Stimulated activated CD8-positive, alpha-beta memory T cell treated with anti-CD3 and anti-CD28 coated beads, Interleukin-2, amount 100 ng/mL, for 48 hours (primary cell): ENCODE results near the gene RPGR.
A peak's percentile ranks its signal among the peaks of the same experiment; 100 is the strongest.

Source experiments
- DNase-seq, 2 donors: peaks; one replicate each; pipeline ENCODE4 v3.0.0-alpha.2; 2020; ENCODE audit warnings: low read depth in 2 of 2

RPGR gene, protein sequence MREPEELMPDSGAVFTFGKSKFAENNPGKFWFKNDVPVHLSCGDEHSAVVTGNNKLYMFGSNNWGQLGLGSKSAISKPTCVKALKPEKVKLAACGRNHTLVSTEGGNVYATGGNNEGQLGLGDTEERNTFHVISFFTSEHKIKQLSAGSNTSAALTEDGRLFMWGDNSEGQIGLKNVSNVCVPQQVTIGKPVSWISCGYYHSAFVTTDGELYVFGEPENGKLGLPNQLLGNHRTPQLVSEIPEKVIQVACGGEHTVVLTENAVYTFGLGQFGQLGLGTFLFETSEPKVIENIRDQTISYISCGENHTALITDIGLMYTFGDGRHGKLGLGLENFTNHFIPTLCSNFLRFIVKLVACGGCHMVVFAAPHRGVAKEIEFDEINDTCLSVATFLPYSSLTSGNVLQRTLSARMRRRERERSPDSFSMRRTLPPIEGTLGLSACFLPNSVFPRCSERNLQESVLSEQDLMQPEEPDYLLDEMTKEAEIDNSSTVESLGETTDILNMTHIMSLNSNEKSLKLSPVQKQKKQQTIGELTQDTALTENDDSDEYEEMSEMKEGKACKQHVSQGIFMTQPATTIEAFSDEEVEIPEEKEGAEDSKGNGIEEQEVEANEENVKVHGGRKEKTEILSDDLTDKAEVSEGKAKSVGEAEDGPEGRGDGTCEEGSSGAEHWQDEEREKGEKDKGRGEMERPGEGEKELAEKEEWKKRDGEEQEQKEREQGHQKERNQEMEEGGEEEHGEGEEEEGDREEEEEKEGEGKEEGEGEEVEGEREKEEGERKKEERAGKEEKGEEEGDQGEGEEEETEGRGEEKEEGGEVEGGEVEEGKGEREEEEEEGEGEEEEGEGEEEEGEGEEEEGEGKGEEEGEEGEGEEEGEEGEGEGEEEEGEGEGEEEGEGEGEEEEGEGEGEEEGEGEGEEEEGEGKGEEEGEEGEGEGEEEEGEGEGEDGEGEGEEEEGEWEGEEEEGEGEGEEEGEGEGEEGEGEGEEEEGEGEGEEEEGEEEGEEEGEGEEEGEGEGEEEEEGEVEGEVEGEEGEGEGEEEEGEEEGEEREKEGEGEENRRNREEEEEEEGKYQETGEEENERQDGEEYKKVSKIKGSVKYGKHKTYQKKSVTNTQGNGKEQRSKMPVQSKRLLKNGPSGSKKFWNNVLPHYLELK

GRCh38 chrX:38327007-38327774 lies at the start of gene RPGR:
RPGR (minus strand) TSS chrX:38327509; CDS start chrX:38327367, 142 bp downstream.
- DNase-seq = peak; percentile 80 to 83

DNA sequence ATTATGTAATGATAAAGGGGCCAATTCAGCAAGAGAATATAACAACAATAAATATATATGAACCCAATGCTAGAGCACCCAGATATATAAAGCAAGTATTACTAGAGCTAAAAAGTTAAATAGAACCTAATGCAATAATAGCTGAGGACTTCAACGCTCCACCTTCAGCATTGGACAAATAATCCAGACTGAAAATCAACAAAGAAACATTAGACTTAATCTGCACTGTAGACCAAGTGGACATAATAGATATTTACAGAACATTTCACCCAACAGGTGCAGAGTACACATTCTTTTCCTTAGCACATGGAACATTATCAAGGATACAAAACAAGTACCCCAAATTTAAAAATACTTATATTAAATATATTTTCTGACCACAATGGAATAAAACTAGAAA lies 49.4 kb upstream of the RPGR start:
- no peak for DNase-seq

GRCh38 chrX:38375891-38376290 lies 48.6 kb upstream of the RPGR start:
- DNase-seq = no peak

- no peak for DNase-seq
Observed at GRCh38 chrX:38374431-38374830, 47.1 kb upstream of the RPGR start.

GRCh38 chrX:38371641-38372040 lies 44.3 kb upstream of the RPGR start:
- no peak for DNase-seq

DNA sequence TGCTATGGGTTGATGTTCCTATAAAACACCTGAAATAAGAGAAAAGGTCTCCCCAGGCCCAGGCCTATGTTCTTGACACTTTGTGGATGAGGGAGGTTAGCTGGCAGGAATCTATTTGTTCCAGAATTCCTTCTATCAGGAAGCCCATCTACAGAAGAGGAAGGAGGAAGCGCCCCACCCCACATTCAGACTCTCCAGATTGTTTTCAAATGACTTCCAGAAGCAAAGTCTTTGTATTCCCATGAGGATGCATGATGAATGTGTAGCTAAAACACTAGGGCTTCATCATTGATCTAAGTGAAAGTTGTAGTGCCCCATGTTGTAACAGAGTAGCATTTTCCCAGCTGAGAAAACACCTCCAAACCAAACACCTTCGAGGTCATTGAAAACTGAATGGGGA lies 41.5 kb upstream of the RPGR start:
- no peak for DNase-seq

GRCh38 chrX:38365954-38366353 lies 38.6 kb upstream of the RPGR start:
- DNase-seq = no peak

GRCh38 chrX:38363046-38363445 lies 35.7 kb upstream of the RPGR start:
- DNase-seq = no peak

DNA sequence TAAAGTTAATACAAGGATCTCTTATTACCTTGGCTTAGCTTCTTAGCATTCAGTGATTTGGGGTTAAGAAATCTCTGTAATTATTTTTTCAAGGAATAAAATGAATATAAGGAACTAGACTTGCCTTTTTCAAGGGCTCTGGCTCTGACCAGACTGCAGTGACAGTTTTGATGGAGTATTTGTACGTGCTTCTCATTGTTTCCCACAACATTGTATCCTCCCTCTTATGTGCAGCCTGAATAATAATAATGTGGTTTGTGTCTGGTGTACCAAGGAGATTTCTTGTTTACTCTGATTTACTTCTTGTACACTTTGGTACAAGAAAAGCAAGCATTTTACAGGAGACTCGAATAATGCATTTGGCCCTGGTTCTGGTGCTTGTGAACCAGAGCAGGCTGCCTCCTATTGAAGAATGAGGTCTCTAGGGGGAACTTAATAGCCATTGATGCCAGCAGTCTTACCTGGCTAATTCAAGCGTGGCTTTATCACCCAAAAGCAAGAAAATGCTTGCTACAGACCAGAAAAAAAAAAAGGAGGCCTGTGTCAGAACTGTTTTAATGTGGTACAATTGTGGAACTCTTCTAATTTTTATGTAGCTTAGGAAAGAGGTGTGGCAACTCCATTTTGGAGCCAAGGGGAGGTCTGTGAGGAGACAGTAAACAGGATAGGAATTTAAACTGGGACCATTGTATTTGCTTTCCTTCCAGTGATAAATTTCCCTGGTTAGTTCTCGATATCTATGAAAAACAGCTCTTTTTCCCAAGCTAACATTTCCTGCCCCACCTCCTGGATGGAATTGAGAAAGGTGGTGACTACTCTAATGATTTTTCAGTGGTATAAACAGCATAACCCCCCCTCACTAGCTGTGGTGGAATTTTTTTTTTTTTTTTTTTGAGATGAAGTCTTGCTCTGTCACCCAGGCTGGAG lies 30.7 kb upstream of the RPGR start:
- no peak for DNase-seq

- DNase-seq = no peak
Observed at GRCh38 chrX:38356401-38356800, 29.1 kb upstream of the RPGR start.

DNA sequence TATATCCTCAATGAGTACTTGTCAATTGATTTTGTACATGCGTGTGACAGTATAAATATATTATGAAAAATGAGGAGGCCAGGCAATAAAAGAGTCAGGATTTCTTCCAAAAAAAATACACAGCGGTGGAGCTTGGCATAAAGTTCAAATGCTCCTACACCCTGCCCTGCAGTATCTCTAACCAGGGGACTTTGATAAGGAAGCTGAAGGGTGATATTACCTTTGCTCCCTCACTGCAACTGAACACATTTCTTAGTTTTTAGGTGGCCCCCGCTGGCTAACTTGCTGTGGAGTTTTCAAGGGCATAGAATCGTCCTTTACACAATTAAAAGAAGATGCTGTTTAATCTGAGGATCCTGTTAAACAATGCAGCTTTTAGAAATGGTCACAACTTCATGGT lies 25.1 kb upstream of the RPGR start, which contains the start of gene OTC:
Gene OTC (plus strand): TSS at position 243 of the 400 bp plus-strand sequence. CDS start 93 bp downstream, at position 336.
- no peak for DNase-seq

- DNase-seq = no peak
Observed at GRCh38 chrX:38351346-38351745, 24.0 kb upstream of the RPGR start.

DNA sequence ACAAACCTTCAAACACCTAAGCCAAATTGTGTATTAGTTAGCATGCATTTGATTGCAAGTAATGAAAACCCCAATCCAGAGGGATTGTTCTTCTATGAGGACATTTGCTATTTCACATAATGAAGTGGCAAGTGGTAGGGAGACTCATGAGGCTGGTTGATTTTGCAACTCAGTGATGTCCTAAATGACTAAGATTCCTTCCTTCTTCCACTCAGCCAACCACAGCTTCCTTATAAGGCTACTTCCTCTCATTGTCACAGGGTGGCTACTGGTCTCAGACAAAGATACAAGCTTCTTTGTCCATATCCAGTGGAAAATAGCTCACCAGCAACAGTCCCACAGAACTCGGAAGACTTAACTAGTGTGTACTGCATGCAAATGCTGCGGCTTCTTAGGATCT lies 19.8 kb upstream of the RPGR start:
- DNase-seq = no peak

DNA sequence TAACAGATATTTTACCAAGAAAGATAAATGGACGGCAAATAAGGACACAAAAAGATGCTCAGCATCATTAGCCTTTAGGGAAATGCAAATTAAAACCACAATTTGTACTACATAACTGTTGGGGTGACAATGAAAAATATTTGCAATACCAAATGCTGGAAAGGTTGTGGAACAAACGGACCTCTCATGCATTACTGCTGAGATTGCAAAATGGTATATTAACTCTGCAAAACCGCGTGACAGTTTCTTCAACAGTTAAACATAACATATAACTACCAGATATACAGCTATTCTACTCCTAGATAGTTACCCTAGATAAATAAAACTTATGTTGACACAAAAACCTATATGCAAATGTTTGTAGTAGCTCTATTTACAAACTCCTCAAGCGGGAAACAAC lies 18.8 kb upstream of the RPGR start:
- no peak for DNase-seq

GRCh38 chrX:38342853-38343778 lies 15.8 kb upstream of the RPGR start:
- DNase-seq = no peak

DNA sequence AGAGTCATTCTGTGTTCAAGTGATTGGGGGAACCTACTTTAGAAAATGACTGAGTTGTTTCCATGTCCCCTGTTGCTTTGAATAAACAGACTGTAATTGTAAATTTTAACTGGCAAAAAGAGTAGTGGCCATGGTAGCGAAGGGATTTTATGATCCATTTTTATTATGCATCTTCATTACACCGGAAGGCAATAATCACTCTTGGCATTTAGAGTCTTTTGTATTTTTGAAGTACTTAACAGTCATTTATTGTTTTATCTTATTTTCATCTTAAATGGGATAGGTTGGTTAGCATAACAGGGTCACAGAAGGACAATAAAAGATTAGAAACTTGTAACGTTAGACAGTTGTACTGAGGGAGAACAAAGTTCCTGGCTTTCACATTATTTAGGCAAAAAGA lies 14.1 kb upstream of the RPGR start:
- no peak for DNase-seq

GRCh38 chrX:38336538-38337240 lies 9.4 kb upstream of the RPGR start:
- no peak for DNase-seq

DNA sequence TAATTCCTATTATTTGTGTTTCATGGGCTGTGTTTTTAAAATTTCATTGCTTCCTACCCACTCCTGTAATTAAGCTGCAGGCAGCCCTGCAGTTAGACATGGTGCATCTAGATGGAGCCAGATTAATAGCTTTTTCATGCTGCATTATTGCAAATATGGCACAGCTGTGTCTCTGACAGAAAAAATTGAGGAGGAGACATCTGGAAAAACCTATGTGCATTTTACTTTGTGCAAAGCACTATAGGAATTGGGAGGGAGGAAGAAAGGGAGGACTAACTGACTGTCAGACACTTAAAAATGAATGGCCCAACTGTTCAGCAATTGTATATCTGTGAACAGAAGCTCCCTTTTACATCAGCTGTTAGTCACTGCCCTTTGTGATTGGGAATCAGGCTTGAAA lies 8.1 kb upstream of the RPGR start:
- DNase-seq = no peak

DNA sequence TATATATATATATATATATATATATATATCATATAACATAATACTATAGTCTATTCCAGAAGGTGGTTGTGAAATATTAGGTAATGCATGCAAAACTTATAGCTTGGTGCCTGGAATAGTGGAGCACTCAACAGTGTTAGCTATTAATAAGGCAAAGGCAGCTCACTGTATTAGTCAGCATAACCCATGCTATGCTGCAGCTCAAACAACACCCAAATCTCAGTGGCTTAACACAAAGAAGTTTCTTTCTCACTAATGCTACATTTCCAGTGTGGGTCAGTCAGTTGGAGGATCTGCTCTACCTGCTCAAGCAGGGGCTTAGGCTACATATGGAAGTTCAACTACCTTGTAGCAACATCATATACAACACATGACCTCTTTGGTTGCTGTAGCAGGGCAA lies 5.2 kb upstream of the RPGR start:
- no peak for DNase-seq
